Endothelial cell of umbilical vein (primary cell): Measurements from ENCODE around the gene AUTS2.

Experiments used
- CTCF ChIP-seq, 2 donors: IDR thresholded peaks; 1 replicate in 1 of 2; 2 replicates in 1 of 2; pipeline ENCODE4 v1.5.1; 2011; ENCODE audit warnings: low read length in 2 of 2, mild to moderate bottlenecking in 2 of 2, moderate library complexity in 2 of 2, control low read depth in 1 of 2, inconsistent platforms in 1 of 2, low read depth in 1 of 2; ENCODE audit not compliant: insufficient read depth in 1 of 2; ENCODE audit errors: extremely low read depth in 1 of 2
- EZH2 ChIP-seq: IDR thresholded peaks from 2 replicates; pipeline ENCODE4 v1.6.1; 2012; ENCODE audit warnings: borderline replicate concordance, low read depth, mild to moderate bottlenecking, moderate library complexity, low read length, inconsistent platforms; ENCODE audit not compliant: severe bottlenecking
- GATA2 ChIP-seq: IDR thresholded peaks from 2 replicates; pipeline ENCODE4 v1.7.0; 2011; ENCODE audit warnings: low read depth, mild to moderate bottlenecking, moderate library complexity, mixed read lengths, low read length; ENCODE audit not compliant: insufficient read length, insufficient read depth
- MAX ChIP-seq: IDR thresholded peaks from 2 replicates; pipeline ENCODE4 v1.6.1; 2011; ENCODE audit not compliant: insufficient read depth, insufficient read length
- MYC ChIP-seq: IDR thresholded peaks from one replicate; pipeline ENCODE4 v1.6.1; 2011; ENCODE audit warnings: mild to moderate bottlenecking, low read depth, low read length
- POLR2A ChIP-seq: IDR thresholded peaks from 2 replicates; pipeline ENCODE4 v1.6.1; 2012; ENCODE audit warnings: low read depth, mild to moderate bottlenecking, control low read depth, low read length
- POLR2AphosphoS5 ChIP-seq: IDR thresholded peaks from 2 replicates; pipeline ENCODE4 v1.6.1; 2012; ENCODE audit warnings: low read depth, mild to moderate bottlenecking, control low read depth, low read length, moderate library complexity; ENCODE audit not compliant: insufficient read depth

- no peak for TF ChIP-seq POLR2A
- TF ChIP-seq MYC: no peak
- no peak for TF ChIP-seq CTCF (IDR thresholded peaks at IDR 0.05; ENCODE audit: extremely low read depth in 1 of 2, insufficient read depth in 1 of 2, low read depth in 1 of 2, low read length in 2 of 2)
- no peak for TF ChIP-seq EZH2
- no peak for TF ChIP-seq MAX
- no peak for TF ChIP-seq POLR2AphosphoS5
- no peak for TF ChIP-seq GATA2
Measured at GRCh38 chr7:69892790-69893189, 294.5 kb downstream of the AUTS2 start.
